Stimulated activated CD4-positive, alpha-beta T cell treated with anti-CD3 and anti-CD28 coated beads, Interleukin-1b, Interleukin-23, amount 100 ng/mL, for 4 hours (primary cell): ENCODE results near the gene AGXT2.
"Not testable (repeated sequence)": the region's sequence is repeated elsewhere in the genome, so short reads cannot be mapped to it uniquely, and the experiment has no call there.

Experiments used
- DNase-seq, 2 donors: peaks; one replicate each; pipeline ENCODE4 v3.0.0-alpha.2; 2020; ENCODE audit warnings: low read depth in 2 of 2

AGXT2 gene

DNA sequence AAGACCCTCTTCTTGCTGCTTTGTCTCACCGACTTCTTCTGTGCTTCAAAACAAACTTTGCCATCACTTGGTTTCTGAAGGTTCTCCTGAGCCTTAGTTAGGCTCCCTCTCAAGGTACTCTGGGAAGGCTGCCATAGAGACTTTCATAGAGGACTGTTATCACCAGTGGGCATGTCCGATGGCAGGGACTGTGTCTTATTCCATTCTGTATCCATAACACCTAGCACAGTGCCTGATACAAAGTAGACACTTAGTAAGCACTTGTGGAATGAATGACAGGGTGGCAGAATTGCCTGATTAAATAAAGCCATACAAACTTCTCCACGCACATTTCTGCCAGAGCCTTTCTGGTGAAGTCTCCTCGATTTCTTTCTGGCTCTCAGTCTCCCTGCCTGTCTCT, 32.7 kb downstream of the AGXT2 start:
- DNase-seq: no peak

DNA sequence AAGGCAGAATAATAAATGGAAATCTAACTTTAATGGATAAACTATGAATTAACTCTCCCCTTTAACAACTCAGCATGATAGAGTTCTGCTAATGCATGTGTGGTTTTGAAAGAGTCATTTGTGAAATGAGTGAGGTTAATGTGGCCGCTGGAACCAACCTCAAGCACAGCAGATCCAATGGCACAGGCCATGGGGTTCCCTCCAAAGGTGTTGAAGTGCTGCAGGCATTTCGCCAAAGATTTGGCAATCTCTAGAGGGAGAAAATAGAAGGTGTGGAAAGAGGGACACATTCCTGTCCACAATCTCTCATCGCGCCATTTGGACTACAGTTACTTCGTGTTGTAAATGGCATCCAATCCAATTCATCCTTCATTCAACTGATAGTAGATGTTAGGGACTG, 35.0 kb downstream of the AGXT2 start:
- DNase-seq: no peak

DNA sequence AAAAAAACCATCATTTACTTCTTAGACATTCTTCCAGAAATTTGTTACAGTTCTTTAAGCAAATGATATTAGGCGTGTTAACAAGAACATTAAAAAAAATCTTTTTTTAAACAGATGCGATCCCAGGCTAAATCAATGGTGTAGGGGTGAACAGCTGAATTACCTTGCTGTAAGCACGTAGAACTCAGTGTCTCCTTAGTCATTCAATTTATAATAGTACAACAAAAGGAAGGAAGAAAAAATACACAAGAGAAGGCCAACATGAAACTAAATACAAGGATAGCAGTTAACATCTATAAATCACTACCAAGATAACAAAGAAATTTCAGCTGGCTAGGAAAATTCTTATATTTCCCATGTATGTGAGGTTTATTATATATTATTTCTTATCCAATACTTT, 35.4 kb downstream of the AGXT2 start:
- DNase-seq: no peak

- DNase-seq: no peak
Measured at GRCh38 chr5:35010676-35011075, 37.1 kb downstream of the AGXT2 start.

- no peak for DNase-seq
Measured at GRCh38 chr5:35009657-35010056, 38.1 kb downstream of the AGXT2 start.

- DNase-seq: no peak
Measured at GRCh38 chr5:35009019-35009418, 38.7 kb downstream of the AGXT2 start.

- DNase-seq: no peak
Measured at GRCh38 chr5:35004771-35005170, 43.0 kb downstream of the AGXT2 start.

GRCh38 chr5:35004200-35004599, 43.5 kb downstream of the AGXT2 start:
- no peak for DNase-seq

GRCh38 chr5:35003018-35003957, 44.5 kb downstream of the AGXT2 start:
- peak; percentile 43 to 49 for DNase-seq

GRCh38 chr5:35002459-35002858, 45.3 kb downstream of the AGXT2 start:
- no peak for DNase-seq

DNA sequence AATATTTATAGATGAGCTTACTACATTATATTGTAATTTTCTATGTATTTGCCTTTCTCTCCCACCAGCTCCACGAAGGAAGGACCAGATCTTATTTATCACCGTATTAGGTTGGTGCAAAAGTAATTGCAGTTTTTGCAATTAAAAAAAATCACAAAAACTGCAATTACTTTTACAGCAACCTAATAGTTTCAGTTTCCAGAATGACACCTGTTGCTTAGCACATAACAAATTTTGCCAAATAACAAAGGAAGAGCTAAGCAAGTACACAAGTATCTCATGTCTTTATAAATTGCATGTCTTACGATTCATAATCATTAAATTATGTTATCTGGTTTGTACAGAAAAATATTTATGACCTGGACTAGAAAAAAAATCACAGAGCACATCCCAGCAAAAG, 45.9 kb downstream of the AGXT2 start:
- no peak for DNase-seq

GRCh38 chr5:34998058-34998789, 49.5 kb downstream of the AGXT2 start:
- no peak for DNase-seq

GRCh38 chr5:34996261-34996660, 51.5 kb downstream of the AGXT2 start:
- DNase-seq: no peak

- no peak for DNase-seq
Measured at GRCh38 chr5:34993951-34994350, 53.8 kb downstream of the AGXT2 start.

DNA sequence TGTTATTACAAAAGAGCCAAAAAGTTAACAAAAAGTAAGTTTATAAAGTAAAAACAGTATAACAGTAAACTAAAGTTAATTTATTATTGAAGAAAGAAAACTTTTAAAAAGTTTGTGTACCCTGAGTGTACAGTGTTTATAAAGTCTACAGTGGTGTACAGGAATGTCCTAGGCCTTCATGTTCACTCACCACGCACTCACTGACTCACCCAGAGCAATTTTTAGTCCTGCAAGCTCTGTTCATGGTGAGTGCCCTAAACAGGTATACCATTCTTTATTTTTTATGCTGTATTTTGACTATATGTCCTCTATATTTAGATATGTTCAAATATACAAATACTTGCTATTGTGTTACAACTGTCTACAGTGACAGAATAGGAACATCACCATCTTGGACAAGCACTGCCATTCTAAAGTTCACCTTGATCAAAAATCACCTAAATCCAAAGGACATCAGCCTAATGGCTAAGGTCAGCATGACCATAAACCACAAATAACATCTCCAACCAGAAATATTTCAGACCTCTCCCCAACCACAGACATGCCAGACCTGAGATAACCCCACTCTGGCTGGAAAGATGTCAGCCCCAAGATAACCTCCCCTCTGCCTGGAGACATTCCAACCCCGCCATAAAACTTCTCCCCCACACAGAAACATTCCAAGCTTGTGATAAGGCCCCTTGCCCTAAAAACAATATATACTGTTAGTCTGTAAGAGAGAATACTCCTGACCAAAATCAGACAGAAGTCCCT, 56.1 kb downstream of the AGXT2 start:
- no peak for DNase-seq

DNA sequence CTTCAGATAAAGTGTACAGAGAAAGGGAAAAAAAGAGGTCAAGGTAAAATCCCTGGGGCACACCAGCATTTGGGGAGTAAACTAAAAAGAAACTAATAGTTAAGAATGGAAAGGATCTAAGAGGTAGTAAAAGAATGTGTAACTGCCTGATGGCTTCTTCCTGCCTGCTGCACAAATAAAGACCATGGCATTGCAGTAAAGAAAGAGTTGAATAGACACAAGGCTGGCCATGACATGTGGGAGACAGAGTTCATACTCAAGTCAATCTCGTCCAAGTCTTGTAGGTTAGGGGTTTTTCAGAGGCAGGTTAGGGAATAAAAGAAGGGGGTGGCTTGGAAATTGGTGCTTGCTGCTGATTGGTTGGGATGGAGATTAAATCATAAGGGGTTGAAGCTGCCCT, 60.8 kb downstream of the AGXT2 start:
- no peak for DNase-seq

GRCh38 chr5:34982823-34983222, 64.9 kb downstream of the AGXT2 start:
- DNase-seq: no peak

DNA sequence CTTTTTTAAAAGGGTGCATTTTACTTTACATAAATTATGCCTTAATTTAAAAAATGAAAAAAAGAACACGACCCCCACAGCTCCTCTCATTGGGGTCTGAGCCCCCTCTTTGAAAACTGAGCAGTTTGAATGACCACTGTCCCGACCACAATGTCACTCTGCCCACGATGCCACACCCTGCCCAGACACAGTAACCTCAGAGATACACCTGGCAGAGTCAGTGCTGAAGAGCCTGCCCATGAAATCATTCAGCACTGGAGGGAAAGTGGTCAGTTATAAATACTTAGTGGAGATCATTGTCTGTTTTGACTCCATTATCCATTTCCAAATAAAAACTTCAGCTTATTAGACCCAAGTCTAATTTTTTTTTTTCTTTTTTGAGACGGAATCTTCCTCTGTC, 69.1 kb downstream of the AGXT2 start:
- DNase-seq: no peak

DNA sequence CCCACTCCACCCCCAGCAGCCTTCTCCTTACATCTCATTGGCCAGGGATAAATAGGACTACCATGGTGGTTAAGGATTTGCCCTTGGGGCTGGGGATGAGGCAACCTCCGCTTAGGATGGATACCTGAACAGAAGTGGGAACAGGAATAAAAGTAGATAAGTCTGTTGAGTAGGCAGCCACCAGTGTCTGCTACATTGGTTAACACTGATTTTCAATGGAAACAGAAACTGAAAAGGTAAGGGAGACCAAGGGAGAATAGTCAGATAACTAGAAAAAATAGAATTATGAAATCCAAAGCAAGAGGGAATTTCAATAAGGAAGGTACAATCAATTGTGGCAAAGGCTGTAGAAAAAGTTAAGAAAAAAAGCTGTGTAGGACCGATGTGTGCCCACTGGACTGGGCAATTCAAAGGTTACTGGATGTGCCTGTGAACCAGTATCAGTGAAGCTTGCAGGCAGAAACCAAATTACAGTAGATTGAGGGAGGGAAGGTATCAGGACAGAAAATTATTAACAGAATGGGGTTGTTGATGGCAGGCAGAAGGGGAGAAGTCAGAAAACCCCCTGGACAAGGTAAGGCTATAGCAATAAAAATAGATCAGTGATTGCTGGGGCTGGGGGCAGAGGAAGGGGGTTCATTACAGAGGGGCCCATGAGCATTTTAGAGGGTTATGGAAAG, 69.7 kb downstream of the AGXT2 start:
- DNase-seq: no peak

- no peak for DNase-seq
Measured at GRCh38 chr5:34976347-34976746, 71.4 kb downstream of the AGXT2 start.

GRCh38 chr5:34971655-34972054, 76.1 kb downstream of the AGXT2 start:
- DNase-seq: not testable (repeated sequence)

- no peak for DNase-seq
Measured at GRCh38 chr5:34970552-34970951, 77.2 kb downstream of the AGXT2 start.
